HEK293 (cell line): ENCODE measurements around the gene ACR.

Experiments used
- CTCF ChIP-seq: fragments of 450-650 bp; formaldehyde crosslinking; IDR thresholded peaks from 2 replicates; pipeline ENCODE4 v1.5.1; 2016; ENCODE audit warnings: missing biosample characterization, missing genetic modification characterization
- GLI4 ChIP-seq: fragments of 450-650 bp; formaldehyde crosslinking; IDR thresholded peaks from 2 replicates; pipeline ENCODE4 v1.5.1; 2016; ENCODE audit warnings: missing biosample characterization, missing genetic modification characterization
- OVOL3 ChIP-seq: fragments of 450-650 bp; formaldehyde crosslinking; IDR thresholded peaks from 2 replicates; pipeline ENCODE4 v1.5.1; 2016; ENCODE audit warnings: missing biosample characterization, missing genetic modification characterization
- ZBTB21 ChIP-seq: fragments of 450-650 bp; formaldehyde crosslinking; IDR thresholded peaks from 2 replicates; pipeline ENCODE4 v1.5.1; 2017; ENCODE audit warnings: missing biosample characterization, missing genetic modification characterization
- ZNF174 ChIP-seq: fragments of 450-650 bp; formaldehyde crosslinking; IDR thresholded peaks from 2 replicates; pipeline ENCODE4 v1.5.0; 2017; ENCODE audit warnings: missing biosample characterization, mild to moderate bottlenecking, missing genetic modification characterization
- ZNF23 ChIP-seq: fragments of 450-650 bp; formaldehyde crosslinking; IDR thresholded peaks from 2 replicates; pipeline ENCODE4 v1.5.1; 2016; ENCODE audit warnings: missing biosample characterization, missing genetic modification characterization, borderline replicate concordance
- ZNF501 ChIP-seq: fragments of 450-650 bp; formaldehyde crosslinking; IDR thresholded peaks from 2 replicates; pipeline ENCODE4 v1.5.1; 2016; ENCODE audit warnings: missing biosample characterization, missing genetic modification characterization

GRCh38 chr22:50698546-50698945 is 39.5 kb upstream of the ACR start:
- TF ChIP-seq GLI4 (tag by site-specific recombination) (no peak), ZNF501 (no peak), CTCF (tag by site-specific recombination) (no peak), OVOL3 (tag by site-specific recombination) (no peak), ZBTB21 (no peak), ZNF23 (tag by site-specific recombination) (no peak), ZNF174 (no peak)
